ENCODE data around the gene KEAP1. TPM values are rescaled to one million over a fixed set of nuclear protein-coding genes. Genes with fewer than 3 reads are reported as not detected.
A peak's percentile ranks its signal among the peaks of the same experiment; 100 is the strongest.

The KEAP1 gene
- total RNA-seq, 2 donors from 2014 or later = 68.2 to 68.4 TPM

- peak in 1 of 2 donors; percentile 72 for ATAC-seq
- Mint-ChIP-seq H3K27ac (no peak overlapping the region), H3K36me3 (peaks cover 0 to 12% of the 10 kb centered on the region in 2 donors), H3K9me3 (no peaks in the 10 kb centered on the region)
- peak in 1 of 2 donors; percentile 63 for DNase-seq (ENCODE audit: low spot score in 2 of 2)
Observed at GRCh38 chr19:10514211-10515145, 11.3 kb upstream of the KEAP1 start.

- H3K9me3 Mint-ChIP-seq = no peaks in the 10 kb centered on the region
- H3K27ac Mint-ChIP-seq = no peak overlapping the region
Observed at GRCh38 chr19:10513223-10513622, 10.1 kb upstream of the KEAP1 start.

GRCh38 chr19:10510301-10510802 lies 7.2 kb upstream of the KEAP1 start:
- Mint-ChIP-seq H3K27ac (no peak overlapping the region), H3K36me3 (peaks cover 0 to 7% of the 10 kb centered on the region in 2 donors), H3K9me3 (no peaks in the 10 kb centered on the region)
- ATAC-seq (no peak), DNase-seq (ENCODE audit: low spot score in 2 of 2) (peak; percentile 69 to 81)

More at GRCh38 chr19:10513223-10513622, 10.1 kb upstream of the KEAP1 start:
- DNase-seq (ENCODE audit: low spot score in 2 of 2) = no peak
- ATAC-seq = no peak
- peaks cover 0 to 12% of the 10 kb centered on the region in 2 donors for H3K36me3 Mint-ChIP-seq

- Mint-ChIP-seq H3K36me3 (peaks cover 0 to 7% of the 10 kb centered on the region in 2 donors), H3K9me3 (no peaks in the 10 kb centered on the region), H3K27ac (peak overlapping the region; percentile 89 to 94)
- peak; percentile 39 to 80 for DNase-seq (ENCODE audit: low spot score in 2 of 2)
- peak; percentile 80 to 93 for ATAC-seq
Observed at GRCh38 chr19:10508707-10509106, 5.6 kb upstream of the KEAP1 start.

GRCh38 chr19:10508036-10508435 lies 4.9 kb upstream of the KEAP1 start:
- H3K36me3 Mint-ChIP-seq = no peaks in the 10 kb centered on the region
- H3K27ac Mint-ChIP-seq = no peak overlapping the region
- no peak for DNase-seq (ENCODE audit: low spot score in 2 of 2)
- H3K9me3 Mint-ChIP-seq = no peaks in the 10 kb centered on the region
- ATAC-seq = no peak

- DNase-seq (ENCODE audit: low spot score in 2 of 2) (peak; percentile 74 to 90), ATAC-seq (peak; percentile 10 to 33)
- Mint-ChIP-seq H3K27ac (no peak overlapping the region), H3K9me3 (no peaks in the 10 kb centered on the region), H3K36me3 (peaks cover 11 to 12% of the 10 kb centered on the region in 2 donors)
Observed at GRCh38 chr19:10505583-10506229, 2.5 kb upstream of the KEAP1 start.

- DNase-seq (ENCODE audit: low spot score in 2 of 2) (peak; percentile 91 to 95), ATAC-seq (peak; percentile 91 to 92)
- Mint-ChIP-seq H3K9me3 (no peaks in the 10 kb centered on the region), H3K36me3 (peaks cover 19 to 23% of the 10 kb centered on the region in 2 donors), H3K27ac (peak overlapping the region; percentile 36 to 97)
Observed at GRCh38 chr19:10502524-10503001, 593 bp downstream of the KEAP1 start.

GRCh38 chr19:10501971-10502523 lies 1.1 kb downstream of the KEAP1 start:
- Mint-ChIP-seq H3K27ac (peak overlapping the region; percentile 93 to 97), H3K9me3 (no peaks in the 10 kb centered on the region), H3K36me3 (peaks cover 19 to 23% of the 10 kb centered on the region in 2 donors)
- DNase-seq (ENCODE audit: low spot score in 2 of 2) (peak; percentile 43 to 77), ATAC-seq (peak; percentile 23 to 49)

- Mint-ChIP-seq H3K9me3 (no peaks in the 10 kb centered on the region), H3K27ac (peak overlapping the region; percentile 56 to 97), H3K36me3 (peaks cover 19 to 23% of the 10 kb centered on the region in 2 donors)
- DNase-seq (ENCODE audit: low spot score in 2 of 2) = no peak
- ATAC-seq = no peak
Observed at GRCh38 chr19:10500247-10500592, 2.9 kb downstream of the KEAP1 start.

- Mint-ChIP-seq H3K36me3 (peaks cover 19 to 23% of the 10 kb centered on the region in 2 donors), H3K9me3 (no peaks in the 10 kb centered on the region), H3K27ac (peak overlapping the region in 1 of 2 donors; percentile 97)
- DNase-seq (ENCODE audit: low spot score in 2 of 2) (no peak), ATAC-seq (no peak)
Observed at GRCh38 chr19:10499550-10500246, 3.5 kb downstream of the KEAP1 start.

GRCh38 chr19:10497371-10497770 lies 5.8 kb downstream of the KEAP1 start:
- Mint-ChIP-seq H3K9me3 (no peaks in the 10 kb centered on the region), H3K27ac (no peak overlapping the region), H3K36me3 (peaks cover 23 to 24% of the 10 kb centered on the region in 2 donors)
- DNase-seq (ENCODE audit: low spot score in 2 of 2) = no peak
- no peak for ATAC-seq

GRCh38 chr19:10491472-10492047 lies 11.6 kb downstream of the KEAP1 start:
- Mint-ChIP-seq H3K9me3 (no peaks in the 10 kb centered on the region), H3K36me3 (peaks cover 0 to 10% of the 10 kb centered on the region in 2 donors), H3K27ac (no peak overlapping the region)
- no peak for DNase-seq (ENCODE audit: low spot score in 2 of 2)
- no peak for ATAC-seq

GRCh38 chr19:10486551-10486950 lies 16.6 kb downstream of the KEAP1 start:
- peak overlapping the region in 1 of 2 donors; percentile 44 for H3K27ac Mint-ChIP-seq
- H3K9me3 Mint-ChIP-seq = no peaks in the 10 kb centered on the region
- ATAC-seq (no peak), DNase-seq (ENCODE audit: low spot score in 2 of 2) (no peak)
- H3K36me3 Mint-ChIP-seq = peaks cover 0 to 4% of the 10 kb centered on the region in 2 donors

- DNase-seq (ENCODE audit: low spot score in 2 of 2) = peak; percentile 77 to 82
- Mint-ChIP-seq H3K36me3 (no peaks in the 10 kb centered on the region), H3K27ac (peak overlapping the region in 1 of 2 donors; percentile 29), H3K9me3 (no peaks in the 10 kb centered on the region)
- peak; percentile 90 to 95 for ATAC-seq
Observed at GRCh38 chr19:10478903-10479384, 24.2 kb downstream of the KEAP1 start.

GRCh38 chr19:10478476-10478875 lies 24.7 kb downstream of the KEAP1 start:
- no peak for ATAC-seq
- no peak for DNase-seq (ENCODE audit: low spot score in 2 of 2)
- no peaks in the 10 kb centered on the region for H3K36me3 Mint-ChIP-seq
- H3K9me3 Mint-ChIP-seq = no peaks in the 10 kb centered on the region
- peak overlapping the region in 1 of 2 donors; percentile 36 for H3K27ac Mint-ChIP-seq
